Epithelial cell of esophagus (primary cell): ENCODE measurements around the gene PCDHB12.
"Not testable (repeated sequence)": the region's sequence is repeated elsewhere in the genome, so short reads cannot be mapped to it uniquely, and the experiment has no call there.

Experiments
- DNase-seq: peaks from one replicate; pipeline ENCODE4 v3.0.0; 2010; ENCODE audit warnings: low read depth
- H3K4me3 ChIP-seq: 2 replicates; pipeline ENCODE4 v1.5.1; 2011; ENCODE audit warnings: mild to moderate bottlenecking, low read length, control low read depth
- TF ChIP-seq, protein P1 (sequence below): IDR thresholded peaks from 2 replicates; pipeline ENCODE4 v1.5.1; 2011; ENCODE audit warnings: low read depth, mild to moderate bottlenecking, low read length, control low read depth, inconsistent platforms; ENCODE audit not compliant: insufficient read depth; ENCODE audit errors: missing control alignments

PCDHB12 gene

DNA sequence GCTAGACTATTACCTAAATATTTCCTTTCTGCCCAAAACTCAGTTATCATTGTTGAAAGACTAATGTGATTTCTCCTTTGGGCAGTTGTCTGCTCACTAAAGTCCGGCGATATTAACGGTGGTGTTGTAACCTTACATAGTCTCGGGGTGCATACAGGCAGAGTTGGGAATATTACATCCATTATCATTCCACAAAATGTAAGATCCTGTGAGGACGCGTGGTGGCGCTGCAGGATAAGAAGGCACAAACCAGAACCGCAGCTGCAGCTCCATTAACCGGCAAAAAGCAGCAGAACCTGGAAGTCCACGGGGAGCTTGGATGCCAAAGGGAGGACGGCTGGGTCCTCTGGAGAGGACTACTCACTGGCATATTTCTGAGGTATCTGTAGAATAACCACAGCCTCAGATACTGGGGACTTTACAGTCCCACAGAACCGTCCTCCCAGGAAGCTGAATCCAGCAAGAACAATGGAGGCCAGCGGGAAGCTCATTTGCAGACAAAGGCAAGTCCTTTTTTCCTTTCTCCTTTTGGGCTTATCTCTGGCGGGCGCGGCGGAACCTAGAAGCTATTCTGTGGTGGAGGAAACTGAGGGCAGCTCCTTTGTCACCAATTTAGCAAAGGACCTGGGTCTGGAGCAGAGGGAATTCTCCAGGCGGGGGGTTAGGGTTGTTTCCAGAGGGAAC lies 5.3 kb downstream of the PCDHB12 start, which contains the start of gene PCDHB13:
Gene PCDHB13 (plus strand): TSS at position 264 of the 684 bp plus-strand sequence. CDS start 205 bp downstream, at position 469.
- TF ChIP-seq, protein P1, sequence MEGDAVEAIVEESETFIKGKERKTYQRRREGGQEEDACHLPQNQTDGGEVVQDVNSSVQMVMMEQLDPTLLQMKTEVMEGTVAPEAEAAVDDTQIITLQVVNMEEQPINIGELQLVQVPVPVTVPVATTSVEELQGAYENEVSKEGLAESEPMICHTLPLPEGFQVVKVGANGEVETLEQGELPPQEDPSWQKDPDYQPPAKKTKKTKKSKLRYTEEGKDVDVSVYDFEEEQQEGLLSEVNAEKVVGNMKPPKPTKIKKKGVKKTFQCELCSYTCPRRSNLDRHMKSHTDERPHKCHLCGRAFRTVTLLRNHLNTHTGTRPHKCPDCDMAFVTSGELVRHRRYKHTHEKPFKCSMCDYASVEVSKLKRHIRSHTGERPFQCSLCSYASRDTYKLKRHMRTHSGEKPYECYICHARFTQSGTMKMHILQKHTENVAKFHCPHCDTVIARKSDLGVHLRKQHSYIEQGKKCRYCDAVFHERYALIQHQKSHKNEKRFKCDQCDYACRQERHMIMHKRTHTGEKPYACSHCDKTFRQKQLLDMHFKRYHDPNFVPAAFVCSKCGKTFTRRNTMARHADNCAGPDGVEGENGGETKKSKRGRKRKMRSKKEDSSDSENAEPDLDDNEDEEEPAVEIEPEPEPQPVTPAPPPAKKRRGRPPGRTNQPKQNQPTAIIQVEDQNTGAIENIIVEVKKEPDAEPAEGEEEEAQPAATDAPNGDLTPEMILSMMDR: peak; percentile 19
- H3K4me3 ChIP-seq: not testable (repeated sequence)

DNA sequence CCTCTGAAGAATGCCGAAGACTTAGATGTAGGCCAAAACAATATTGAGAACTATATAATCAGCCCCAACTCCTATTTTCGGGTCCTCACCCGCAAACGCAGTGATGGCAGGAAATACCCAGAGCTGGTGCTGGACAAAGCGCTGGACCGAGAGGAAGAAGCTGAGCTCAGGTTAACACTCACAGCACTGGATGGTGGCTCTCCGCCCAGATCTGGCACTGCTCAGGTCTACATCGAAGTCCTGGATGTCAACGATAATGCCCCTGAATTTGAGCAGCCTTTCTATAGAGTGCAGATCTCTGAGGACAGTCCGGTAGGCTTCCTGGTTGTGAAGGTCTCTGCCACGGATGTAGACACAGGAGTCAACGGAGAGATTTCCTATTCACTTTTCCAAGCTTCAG lies 6.1 kb downstream of the PCDHB12 start:
- H3K4me3 ChIP-seq, DNase-seq: not testable (repeated sequence)

More for the DNA sequence above, 5.3 kb downstream of the PCDHB12 start, which contains the start of gene PCDHB13:
- peak; percentile 17 for DNase-seq

DNA sequence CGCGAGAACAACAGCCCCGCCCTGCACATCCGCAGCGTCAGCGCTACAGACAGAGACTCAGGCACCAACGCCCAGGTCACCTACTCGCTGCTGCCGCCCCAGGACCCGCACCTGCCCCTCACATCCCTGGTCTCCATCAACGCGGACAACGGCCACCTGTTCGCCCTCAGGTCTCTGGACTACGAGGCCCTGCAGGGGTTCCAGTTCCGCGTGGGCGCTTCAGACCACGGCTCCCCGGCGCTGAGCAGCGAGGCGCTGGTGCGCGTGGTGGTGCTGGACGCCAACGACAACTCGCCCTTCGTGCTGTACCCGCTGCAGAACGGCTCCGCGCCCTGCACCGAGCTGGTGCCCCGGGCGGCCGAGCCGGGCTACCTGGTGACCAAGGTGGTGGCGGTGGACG lies 7.0 kb downstream of the PCDHB12 start:
- H3K4me3 ChIP-seq, DNase-seq: not testable (repeated sequence)

DNA sequence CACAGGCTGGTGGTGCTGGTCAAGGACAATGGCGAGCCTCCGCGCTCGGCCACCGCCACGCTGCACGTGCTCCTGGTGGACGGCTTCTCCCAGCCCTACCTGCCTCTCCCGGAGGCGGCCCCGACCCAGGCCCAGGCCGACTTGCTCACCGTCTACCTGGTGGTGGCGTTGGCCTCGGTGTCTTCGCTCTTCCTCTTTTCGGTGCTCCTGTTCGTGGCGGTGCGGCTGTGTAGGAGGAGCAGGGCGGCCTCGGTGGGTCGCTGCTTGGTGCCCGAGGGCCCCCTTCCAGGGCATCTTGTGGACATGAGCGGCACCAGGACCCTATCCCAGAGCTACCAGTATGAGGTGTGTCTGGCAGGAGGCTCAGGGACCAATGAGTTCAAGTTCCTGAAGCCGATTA lies 7.5 kb downstream of the PCDHB12 start:
- H3K4me3 ChIP-seq, DNase-seq: not testable (repeated sequence)

DNA sequence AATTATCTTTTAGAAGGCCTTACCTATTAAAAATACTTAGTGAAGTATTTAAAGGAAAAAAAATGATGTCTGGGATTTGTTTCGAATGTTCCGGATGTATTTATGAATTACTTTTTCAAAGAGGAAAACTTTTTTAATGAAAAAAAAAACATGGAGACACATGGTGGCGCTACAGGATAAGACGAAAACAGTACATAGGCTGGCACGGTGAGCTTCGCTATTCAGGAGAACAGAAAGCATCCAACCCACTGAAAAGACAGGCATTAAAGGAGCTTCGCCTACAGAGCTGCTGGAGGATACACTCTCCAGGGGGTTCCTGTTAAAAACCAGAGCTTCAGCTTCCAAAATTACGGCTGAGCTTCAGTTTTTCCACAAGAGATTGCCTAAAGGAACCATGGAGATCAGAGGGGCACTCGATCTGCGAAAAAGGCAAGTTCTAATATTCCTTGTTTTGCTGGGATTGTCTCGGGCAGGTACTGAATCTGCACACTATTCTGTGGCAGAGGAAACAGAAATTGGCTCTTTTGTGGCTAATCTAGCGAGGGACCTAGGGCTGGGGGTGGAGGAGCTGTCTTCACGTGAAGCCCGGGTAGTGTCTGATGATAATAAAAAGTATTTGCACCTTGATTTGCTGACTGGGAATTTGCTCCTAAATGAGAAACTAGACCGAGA lies 14.7 kb downstream of the PCDHB12 start, which contains the start of gene PCDHB14:
Gene PCDHB14 (plus strand): TSS at position 232 of the 672 bp plus-strand sequence. CDS start 163 bp downstream, at position 395.
- TF ChIP-seq, protein P1: no peak
- peak; percentile 25 for DNase-seq
- H3K4me3 ChIP-seq: peak within 1 kb of the TSS; percentile 17

DNA sequence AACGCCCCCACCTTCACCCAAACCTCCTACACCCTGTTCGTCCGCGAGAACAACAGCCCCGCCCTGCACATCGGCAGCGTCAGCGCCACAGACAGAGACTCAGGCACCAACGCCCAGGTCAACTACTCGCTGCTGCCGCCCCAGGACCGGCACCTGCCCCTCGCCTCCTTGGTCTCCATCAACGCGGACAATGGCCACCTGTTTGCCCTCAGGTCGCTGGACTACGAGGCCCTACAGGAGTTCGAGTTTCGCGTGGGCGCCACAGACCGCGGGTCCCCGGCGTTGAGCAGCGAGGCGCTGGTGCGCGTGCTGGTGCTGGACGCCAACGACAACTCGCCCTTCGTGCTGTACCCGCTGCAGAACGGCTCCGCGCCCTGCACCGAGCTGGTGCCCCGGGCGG lies 16.3 kb downstream of the PCDHB12 start:
- not testable (repeated sequence) for DNase-seq, H3K4me3 ChIP-seq

DNA sequence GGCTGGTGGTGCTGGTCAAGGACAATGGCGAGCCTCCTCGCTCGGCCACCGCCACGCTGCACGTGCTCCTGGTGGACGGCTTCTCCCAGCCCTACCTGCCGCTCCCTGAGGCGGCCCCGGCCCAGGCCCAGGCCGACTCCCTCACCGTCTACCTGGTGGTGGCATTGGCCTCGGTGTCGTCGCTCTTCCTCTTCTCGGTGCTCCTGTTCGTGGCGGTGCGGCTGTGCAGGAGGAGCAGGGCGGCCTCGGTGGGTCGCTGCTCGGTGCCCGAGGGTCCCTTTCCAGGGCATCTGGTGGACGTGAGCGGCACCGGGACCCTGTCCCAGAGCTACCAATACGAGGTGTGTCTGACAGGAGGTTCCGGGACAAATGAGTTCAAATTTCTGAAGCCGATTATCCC lies 16.9 kb downstream of the PCDHB12 start:
- not testable (repeated sequence) for H3K4me3 ChIP-seq, DNase-seq

DNA sequence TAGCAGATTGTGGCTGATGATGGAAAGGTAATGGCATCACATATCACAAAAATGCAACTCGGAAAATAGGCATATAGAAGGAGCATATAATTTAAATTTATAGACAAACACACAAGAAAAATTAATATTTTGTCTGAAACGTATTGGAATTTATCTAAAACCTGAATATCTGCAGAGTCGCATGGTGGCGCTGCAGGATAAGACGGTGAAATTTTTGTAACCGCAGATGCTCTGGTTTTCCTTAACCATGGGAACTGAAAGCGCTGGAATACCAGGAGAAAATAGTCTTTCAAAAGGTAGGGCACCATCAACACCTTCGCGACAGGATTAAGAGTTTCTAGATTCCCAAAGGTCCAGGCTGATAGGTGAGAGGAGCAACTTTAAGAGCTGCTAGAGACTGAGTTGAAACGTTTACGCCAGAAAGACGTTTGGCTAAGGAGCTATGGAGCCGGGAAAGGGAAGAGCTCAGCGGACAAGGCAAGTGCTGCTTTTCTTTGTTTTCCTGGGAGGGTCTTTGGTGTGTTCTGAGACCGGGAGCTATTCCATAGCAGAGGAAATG lies 25.7 kb downstream of the PCDHB12 start:
- TF ChIP-seq, protein P1: peak; percentile 3
- peak; percentile 2 for DNase-seq
- H3K4me3 ChIP-seq: no peak overlapping the region

DNA sequence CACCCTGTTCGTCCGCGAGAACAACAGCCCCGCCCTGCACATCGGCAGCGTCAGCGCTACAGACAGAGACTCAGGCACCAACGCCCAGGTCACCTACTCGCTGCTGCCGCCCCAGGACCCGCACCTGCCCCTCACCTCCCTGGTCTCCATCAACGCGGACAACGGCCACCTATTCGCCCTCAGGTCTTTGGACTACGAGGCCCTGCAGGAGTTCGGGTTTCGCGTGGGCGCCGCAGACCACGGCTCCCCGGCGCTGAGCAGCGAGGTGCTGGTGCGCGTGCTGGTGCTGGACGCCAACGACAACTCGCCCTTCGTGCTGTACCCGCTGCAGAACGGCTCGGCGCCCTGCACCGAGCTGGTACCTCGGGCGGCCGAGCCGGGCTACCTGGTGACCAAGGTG lies 27.4 kb downstream of the PCDHB12 start:
- not testable (repeated sequence) for DNase-seq, H3K4me3 ChIP-seq

DNA sequence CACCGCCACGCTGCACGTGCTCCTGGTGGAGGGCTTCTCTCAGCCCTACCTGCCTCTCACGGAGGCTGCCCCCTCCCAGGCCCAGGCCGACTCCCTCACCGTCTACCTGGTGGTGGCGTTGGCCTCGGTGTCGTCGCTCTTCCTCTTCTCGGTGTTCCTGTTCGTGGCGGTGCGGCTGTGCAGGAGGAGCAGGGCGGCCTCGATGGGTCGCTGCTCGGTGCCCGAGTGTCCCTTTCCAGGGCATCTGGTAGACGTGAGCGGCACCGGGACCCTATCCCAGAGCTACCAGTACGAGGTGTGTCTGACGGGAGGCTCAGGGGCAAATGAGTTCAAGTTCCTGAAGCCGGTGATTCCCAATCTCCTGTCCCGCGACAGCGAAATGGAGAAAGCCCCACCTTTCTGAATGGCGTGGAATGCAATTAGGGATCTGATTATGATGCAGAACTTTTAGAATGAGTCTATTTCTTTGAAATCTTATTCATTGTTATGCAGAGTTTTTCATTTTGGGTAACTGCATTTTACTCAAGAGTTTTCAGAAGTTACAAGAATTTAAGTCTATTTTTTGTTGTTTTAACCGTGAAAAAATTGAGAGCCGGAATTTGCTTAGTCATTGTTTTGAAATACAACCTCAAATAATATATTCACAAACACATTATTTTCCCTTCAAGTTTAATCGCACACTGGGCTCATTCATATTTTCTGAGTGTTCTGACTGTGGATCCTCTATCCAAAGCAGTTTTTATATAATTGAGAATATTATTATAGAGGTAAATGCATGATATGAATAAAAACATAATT lies 28.2 kb downstream of the PCDHB12 start:
- H3K4me3 ChIP-seq: no peak overlapping the region
- TF ChIP-seq, protein P1: no peak
- DNase-seq: no peak
